Thyroid gland (tissue), 4 donors: ENCODE data around the gene BCDIN3D. TPM values are rescaled to one million over a fixed set of nuclear protein-coding genes. Genes with fewer than 3 reads are reported as not detected.

ENCODE experiments used
- DNase-seq, 2 donors: peaks; one replicate each; pipeline ENCODE4 v3.0.0-alpha.2; 2019
- H3K27ac ChIP-seq, 3 donors: fragments of 200-600 bp; sonication (generic); 1 replicate in 2 of 3; 2 replicates in 1 of 3; pipeline ENCODE4 v1.5.1; 2016 to 2019; ENCODE audit warnings: mild to moderate bottlenecking in 1 of 3, moderate library complexity in 1 of 3
- H3K27me3 ChIP-seq: fragments of 200-600 bp; sonication (generic); one replicate; pipeline ENCODE4 v1.5.1; 2019
- H3K36me3 ChIP-seq, 2 donors: fragments of 200-600 bp; sonication (generic); one replicate each; pipeline ENCODE4 v1.5.1; 2016 to 2019
- H3K4me1 ChIP-seq, 2 donors: fragments of 200-600 bp; sonication (generic); one replicate each; pipeline ENCODE4 v1.5.1; 2017 to 2019
- H3K4me3 ChIP-seq, 3 donors: fragments of 200-600 bp; sonication (generic); replicated peaks in 1 of 3; 1 replicate in 2 of 3; 2 replicates in 1 of 3; pipeline ENCODE4 v1.5.1; 2016; ENCODE audit warnings: mild to moderate bottlenecking in 1 of 3
- H3K9me3 ChIP-seq: fragments of 200-600 bp; sonication (generic); one replicate; pipeline ENCODE4 v1.5.1; 2017
- CTCF ChIP-seq, 6 experiments: fragments of 200-600 bp in 3 of 6; fragments of 450-650 bp in 3 of 6; sonication (generic) in 3 of 6; IDR thresholded peaks; one replicate each; pipeline ENCODE4 v1.5.1; 2016 to 2019; ENCODE audit warnings: antibody characterized with exemption in 6 of 6, mild to moderate bottlenecking in 2 of 6, inconsistent platforms in 1 of 6, moderate library complexity in 1 of 6
- POLR2A ChIP-seq, 2 donors: fragments of 450-650 bp; IDR thresholded peaks; one replicate each; pipeline ENCODE4 v1.6.1; 2017; ENCODE audit warnings: antibody characterized with exemption in 2 of 2, mild to moderate bottlenecking in 2 of 2, moderate library complexity in 1 of 2
- WGBS, 2 donors: methylation state at CpG; one replicate each; pipeline ENCODE4 v1.1.5; 2017; 5-methylcytosine and 5-hydroxymethylcytosine counted together
- intact Hi-C: fragments of 100-400 bp; cut with DNase I; formaldehyde crosslinking; loops from one replicate; pipeline ENCODE4 v1.15.1; 2023
- total RNA-seq, 4 donors: library from RNA; depleted of rRNA; stranded (reverse); fragments of >200 nt; gene quantifications; one replicate each; pipeline ENCODE4 v1.2.3, GENCODE V29; 2016

Gene BCDIN3D
- total RNA-seq, 4 donors from 2014 or later: 3.9 to 6.1 (median 4.1) TPM

- intact Hi-C loops: no loop called here
- Histone ChIP-seq H3K27ac (no peak overlapping the region), H3K27me3 (no peaks in the 10 kb centered on the region), H3K4me3 (no peak overlapping the region), H3K9me3 (no peaks in the 10 kb centered on the region), H3K36me3 (peaks cover 13 to 20% of the 10 kb centered on the region in 2 donors), H3K4me1 (peaks cover 0 to 22% of the 10 kb centered on the region in 2 donors)
- no peak for DNase-seq
- TF ChIP-seq POLR2A (IDR thresholded peaks at IDR 0.05): no peak
- TF ChIP-seq CTCF (IDR thresholded peaks at IDR 0.05): no peak
- WGBS, 2 donors: 83 to 90% methylated on average over 8 to 12 of the region's 12 CpGs
Measured at GRCh38 chr12:49807991-49808580, 34.8 kb downstream of the BCDIN3D start.

DNA sequence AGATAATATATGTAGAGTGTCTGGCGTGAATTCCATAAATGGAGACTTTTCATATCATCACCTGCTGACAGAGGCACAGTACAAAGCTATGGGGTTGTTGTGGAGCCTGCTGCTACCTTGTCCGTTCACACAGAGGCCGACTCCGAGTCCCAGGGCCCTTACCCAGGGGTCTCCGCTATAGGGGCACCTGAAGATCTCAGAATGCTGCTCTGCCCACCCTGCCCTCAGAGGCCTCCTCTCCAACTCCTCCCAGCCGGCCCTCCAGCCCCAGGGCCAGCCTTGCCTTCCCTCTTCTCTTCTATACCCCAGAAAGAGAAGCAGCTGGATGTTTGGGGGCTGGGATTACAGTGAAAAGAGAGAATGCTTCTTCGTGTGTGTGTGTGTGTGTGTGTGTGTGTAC is 36.0 kb downstream of the BCDIN3D start:
- WGBS, 2 donors: 90% methylated on average over 7 of the region's 7 CpGs
- no peaks in the 10 kb centered on the region for H3K9me3 ChIP-seq
- DNase-seq: no peak
- no peak overlapping the region for H3K4me3 ChIP-seq
- intact Hi-C loops: no loop called here
- H3K27me3 ChIP-seq: no peaks in the 10 kb centered on the region
- H3K4me1 ChIP-seq: peaks cover 0 to 22% of the 10 kb centered on the region in 2 donors
- peaks cover 19 to 28% of the 10 kb centered on the region in 2 donors for H3K36me3 ChIP-seq
- TF ChIP-seq CTCF (IDR thresholded peaks at IDR 0.05) (no peak), POLR2A (IDR thresholded peaks at IDR 0.05) (no peak)
- no peak overlapping the region for H3K27ac ChIP-seq

DNA sequence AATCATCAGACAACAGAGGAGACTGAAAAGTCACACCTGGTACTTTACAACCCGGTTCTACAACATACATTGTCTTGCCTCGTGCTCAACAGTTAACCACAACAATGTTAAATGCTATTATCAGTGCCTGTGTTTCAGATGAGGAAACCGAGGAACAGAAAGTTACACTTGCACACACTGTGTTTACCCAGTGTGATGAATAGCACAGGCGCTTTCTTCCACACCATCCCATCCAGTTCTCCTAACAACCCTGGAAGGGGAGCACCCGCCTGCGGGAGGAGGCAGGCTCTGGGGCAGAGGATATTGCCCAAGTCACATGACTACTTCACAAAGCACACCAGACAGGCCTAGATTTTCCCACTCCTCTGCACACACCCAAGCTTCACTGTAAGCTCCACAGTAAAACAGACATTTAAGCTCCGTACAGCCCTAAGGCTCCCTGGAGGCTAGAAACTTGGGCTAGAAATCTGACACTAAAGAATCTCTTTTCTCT is 36.5 kb downstream of the BCDIN3D start:
- Histone ChIP-seq H3K27me3 (no peaks in the 10 kb centered on the region), H3K4me3 (no peak overlapping the region), H3K36me3 (peaks cover 19 to 33% of the 10 kb centered on the region in 2 donors), H3K4me1 (peaks cover 0 to 22% of the 10 kb centered on the region in 2 donors), H3K27ac (no peak overlapping the region), H3K9me3 (no peaks in the 10 kb centered on the region)
- TF ChIP-seq CTCF (IDR thresholded peaks at IDR 0.05) (no peak), POLR2A (IDR thresholded peaks at IDR 0.05) (no peak)
- 87 to 89% methylated on average over 7 of the region's 7 CpGs for WGBS, 2 donors
- intact Hi-C loops: no loop called here
- no peak for DNase-seq

GRCh38 chr12:49805409-49805808 is 37.5 kb downstream of the BCDIN3D start:
- H3K4me1 ChIP-seq: peaks cover 0 to 21% of the 10 kb centered on the region in 2 donors
- no peak overlapping the region for H3K27ac ChIP-seq
- H3K4me3 ChIP-seq: no peak overlapping the region
- H3K27me3 ChIP-seq: no peaks in the 10 kb centered on the region
- intact Hi-C loops: no loop called here
- H3K9me3 ChIP-seq: no peaks in the 10 kb centered on the region
- TF ChIP-seq POLR2A (IDR thresholded peaks at IDR 0.05) (no peak), CTCF (IDR thresholded peaks at IDR 0.05) (no peak)
- H3K36me3 ChIP-seq: peaks cover 19 to 37% of the 10 kb centered on the region in 2 donors
- 89 to 91% methylated on average over 5 of the region's 5 CpGs for WGBS, 2 donors
- DNase-seq: no peak

- TF ChIP-seq POLR2A (IDR thresholded peaks at IDR 0.05) (no peak), CTCF (IDR thresholded peaks at IDR 0.05) (no peak)
- no peak for DNase-seq
- 92 to 97% methylated on average over 10 of the region's 10 CpGs for WGBS, 2 donors
- Histone ChIP-seq H3K9me3 (no peaks in the 10 kb centered on the region), H3K27ac (no peak overlapping the region), H3K4me3 (no peak overlapping the region), H3K36me3 (peaks cover 19 to 38% of the 10 kb centered on the region in 2 donors), H3K27me3 (no peaks in the 10 kb centered on the region), H3K4me1 (peaks cover 0 to 15% of the 10 kb centered on the region in 2 donors)
- intact Hi-C loops: no loop called here
Measured at GRCh38 chr12:49804821-49805220, 38.1 kb downstream of the BCDIN3D start.
